Immature natural killer cell (primary cell): Measurements from ENCODE around the gene ERN2. TPM values are rescaled to one million over a fixed set of nuclear protein-coding genes. Genes with fewer than 3 reads are reported as not detected.
"Not testable (repeated sequence)": the region's sequence is repeated elsewhere in the genome, so short reads cannot be mapped to it uniquely, and the experiment has no call there.

Source experiments
- DNase-seq, 3 donors: peaks; one replicate each; pipeline ENCODE4 v3.0.0; 2022; ENCODE audit warnings: mixed read lengths in 1 of 3
- H3K27ac Mint-ChIP-seq, 6 donors: one replicate each; pipeline ENCODE4 v1.8.0; 2020; ENCODE audit warnings: mixed read lengths in 6 of 6, mild to moderate bottlenecking in 5 of 6, inconsistent platforms in 4 of 6, moderate library complexity in 3 of 6
- H3K27me3 Mint-ChIP-seq, 3 donors: one replicate each; pipeline ENCODE4 v1.8.0; 2020 to 2021; ENCODE audit warnings: low read depth in 3 of 3, mild to moderate bottlenecking in 3 of 3, mixed read lengths in 3 of 3, moderate library complexity in 3 of 3, inconsistent platforms in 1 of 3
- H3K36me3 Mint-ChIP-seq, 3 donors: one replicate each; pipeline ENCODE4 v1.8.0; 2020; ENCODE audit warnings: mixed read lengths in 3 of 3, inconsistent platforms in 2 of 3, mild to moderate bottlenecking in 2 of 3
- H3K4me1 Mint-ChIP-seq, 2 donors: one replicate each; pipeline ENCODE4 v1.8.0; 2020; ENCODE audit warnings: inconsistent platforms in 2 of 2, mild to moderate bottlenecking in 2 of 2, mixed read lengths in 2 of 2, moderate library complexity in 1 of 2
- H3K4me3 Mint-ChIP-seq, 5 donors: one replicate each; pipeline ENCODE4 v1.8.0; 2020; ENCODE audit warnings: mild to moderate bottlenecking in 5 of 5, mixed read lengths in 5 of 5, inconsistent platforms in 3 of 5, moderate library complexity in 3 of 5
- H3K9me3 Mint-ChIP-seq, 6 donors: one replicate each; pipeline ENCODE4 v1.8.0; 2020; ENCODE audit warnings: mild to moderate bottlenecking in 6 of 6, mixed read lengths in 6 of 6, inconsistent platforms in 4 of 6, moderate library complexity in 3 of 6
- polyA plus RNA-seq, 3 donors: library from polyadenylated mRNA; unstranded; fragments of 300-500 nt; fragmentation: Illumina TruSeq; gene quantifications; one replicate each; pipeline ENCODE4 v1.2.3, GENCODE V29; 2021

The ERN2 gene
- polyA plus RNA-seq: not detected

- Mint-ChIP-seq H3K4me3 (no peak within 1 kb of the TSS), H3K27me3 (peaks cover 5 to 17% (median 15%) of the 10 kb centered on the region in 3 donors), H3K4me1 (no peaks in the 10 kb centered on the region), H3K27ac (no peak within 1 kb of the TSS), H3K36me3 (peaks cover 0 to 4% (median 0%) of the 10 kb centered on the region in 3 donors), H3K9me3 (peaks cover 0 to 14% (median 2%) of the 10 kb centered on the region in 6 donors)
- DNase-seq: no peak
These were observed at the start of gene ERN2 for GRCh38 chr16:23712976-23713375. TSS of gene ERN2 (minus strand) at chr16:23713222. CDS start at chr16:23713187, 35 bp downstream.

DNA sequence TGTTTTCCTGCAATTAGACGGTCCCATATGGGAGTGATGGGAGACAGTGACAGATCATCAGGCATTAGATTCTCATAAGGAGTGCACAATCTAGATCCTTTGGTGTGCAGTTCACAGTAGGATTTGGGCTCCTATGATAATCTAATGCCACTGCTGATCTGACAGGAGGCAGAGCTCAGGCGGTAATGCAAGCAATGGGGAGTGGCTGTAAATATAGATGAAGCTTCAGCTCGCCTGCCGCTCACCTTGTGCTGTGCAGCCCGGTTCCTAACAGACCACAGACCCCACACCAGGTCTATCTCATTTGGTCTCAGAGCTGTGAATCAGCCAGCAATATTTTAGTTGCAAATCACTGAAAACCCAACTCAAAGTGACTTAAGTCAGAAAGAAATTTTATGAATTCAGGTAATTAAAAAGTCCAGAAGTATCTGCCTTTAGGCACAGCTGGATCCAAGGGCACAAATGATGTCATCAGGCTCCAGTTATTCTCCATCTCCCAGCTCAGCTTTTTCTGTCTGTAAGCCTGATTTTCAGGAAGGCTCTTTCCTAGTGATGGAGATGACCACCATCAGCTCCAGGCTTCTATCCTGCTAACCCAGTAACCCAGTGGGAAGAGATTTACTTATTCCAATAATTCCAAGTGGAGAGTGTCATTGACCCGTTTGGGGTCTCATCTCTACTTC, 45.1 kb upstream of the ERN2 start:
- no peak for DNase-seq
- H3K27me3 Mint-ChIP-seq: peaks cover 6 to 27% (median 14%) of the 10 kb centered on the region in 3 donors
- H3K36me3 Mint-ChIP-seq: no peaks in the 10 kb centered on the region
- H3K4me3 Mint-ChIP-seq: no peak overlapping the region
- peaks cover 0 to 2% of the 10 kb centered on the region in 2 donors for H3K4me1 Mint-ChIP-seq
- H3K9me3 Mint-ChIP-seq: no peaks in the 10 kb centered on the region
- no peak overlapping the region for H3K27ac Mint-ChIP-seq

DNA sequence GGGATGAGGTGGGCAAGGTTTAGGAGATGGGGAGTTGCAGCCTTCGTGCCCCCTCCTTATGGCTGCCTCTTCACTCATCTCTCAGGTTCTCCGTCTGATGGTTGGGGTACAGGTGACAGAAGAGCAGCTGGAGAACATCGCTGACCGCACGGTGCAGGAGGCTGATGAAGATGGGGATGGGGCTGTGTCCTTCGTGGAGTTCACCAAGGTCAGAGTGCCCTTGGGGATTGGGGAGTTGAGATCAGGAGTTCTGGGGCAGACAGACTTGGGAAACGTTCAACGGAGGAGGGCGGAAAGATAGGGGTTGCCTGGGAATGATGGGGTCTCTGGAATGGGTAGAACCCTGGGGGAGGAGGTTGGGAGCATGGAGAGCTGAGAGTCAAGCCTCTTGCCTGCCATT, 44.1 kb upstream of the ERN2 start:
- Mint-ChIP-seq H3K36me3 (no peaks in the 10 kb centered on the region), H3K27ac (no peak overlapping the region), H3K4me1 (peaks cover 0 to 2% of the 10 kb centered on the region in 2 donors), H3K9me3 (no peaks in the 10 kb centered on the region), H3K27me3 (peaks cover 6 to 31% (median 17%) of the 10 kb centered on the region in 3 donors), H3K4me3 (no peak overlapping the region)
- no peak for DNase-seq

- H3K9me3 Mint-ChIP-seq: no peaks in the 10 kb centered on the region
- H3K27ac Mint-ChIP-seq: no peak overlapping the region
- peak overlapping the region in 1 of 5 donors; percentile 58 for H3K4me3 Mint-ChIP-seq
- H3K36me3 Mint-ChIP-seq: no peaks in the 10 kb centered on the region
- peaks cover 6 to 29% (median 19%) of the 10 kb centered on the region in 3 donors for H3K27me3 Mint-ChIP-seq
- H3K4me1 Mint-ChIP-seq: peaks cover 0 to 2% of the 10 kb centered on the region in 2 donors
- DNase-seq: no peak
These were observed 42.4 kb upstream of the ERN2 start for GRCh38 chr16:23755484-23755809.

DNA sequence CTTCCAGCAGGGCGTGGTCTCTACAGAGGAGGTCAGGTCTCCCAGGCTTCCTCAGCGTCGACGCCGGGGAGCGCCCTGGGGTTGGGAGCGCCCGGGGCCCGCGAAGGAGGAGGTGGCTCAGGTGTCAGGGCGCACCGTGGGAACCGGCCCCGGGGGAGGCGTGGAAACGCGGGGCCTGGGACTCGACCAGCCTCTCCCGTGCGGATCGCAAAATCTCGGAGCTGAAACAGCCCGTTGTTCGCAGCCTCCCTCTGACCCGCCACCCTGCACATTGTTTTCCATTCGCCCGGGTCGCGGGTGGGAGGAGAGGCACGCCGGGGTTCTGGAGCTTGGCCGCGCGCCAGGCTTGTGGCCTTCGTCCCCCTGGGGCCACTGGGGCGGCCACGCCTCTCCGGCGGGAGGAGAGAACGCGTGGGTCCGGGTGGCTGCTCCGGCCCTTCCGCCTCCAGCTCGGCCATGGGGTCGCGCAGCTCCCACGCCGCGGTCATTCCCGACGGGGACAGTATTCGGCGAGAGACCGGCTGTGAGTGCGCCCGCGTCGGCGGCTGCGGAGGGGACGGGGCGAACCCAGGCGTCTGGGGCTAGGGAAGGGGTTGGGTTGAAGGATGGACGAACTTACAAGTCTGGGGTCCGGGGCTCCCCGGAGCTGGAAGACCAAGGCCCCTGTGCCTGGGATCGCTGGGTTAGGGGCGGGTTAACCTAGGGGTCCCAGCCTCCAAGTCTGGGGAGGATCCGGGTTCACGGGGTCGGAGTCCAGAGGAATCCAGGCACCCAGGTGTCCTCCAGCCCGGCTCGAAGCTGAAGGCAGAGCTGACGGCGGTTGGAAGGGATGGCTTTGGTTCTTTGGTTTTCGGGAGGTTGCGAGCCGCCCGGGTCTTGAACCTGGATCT, 41.8 kb upstream of the ERN2 start, which contains the start of gene CHP2:
CHP2 (plus strand) TSS at position 433 of the 890 bp plus-strand sequence; CDS start at position 457, 24 bp downstream.
- no peak for DNase-seq
- H3K9me3 Mint-ChIP-seq: no peaks in the 10 kb centered on the region
- H3K36me3 Mint-ChIP-seq: no peaks in the 10 kb centered on the region
- H3K27me3 Mint-ChIP-seq: peaks cover 6 to 28% (median 19%) of the 10 kb centered on the region in 3 donors
- H3K27ac Mint-ChIP-seq: no peak within 1 kb of the TSS
- H3K4me1 Mint-ChIP-seq: peaks cover 0 to 2% of the 10 kb centered on the region in 2 donors
- peak within 1 kb of the TSS in 2 of 5 donors; percentile 39 to 58 for H3K4me3 Mint-ChIP-seq

DNA sequence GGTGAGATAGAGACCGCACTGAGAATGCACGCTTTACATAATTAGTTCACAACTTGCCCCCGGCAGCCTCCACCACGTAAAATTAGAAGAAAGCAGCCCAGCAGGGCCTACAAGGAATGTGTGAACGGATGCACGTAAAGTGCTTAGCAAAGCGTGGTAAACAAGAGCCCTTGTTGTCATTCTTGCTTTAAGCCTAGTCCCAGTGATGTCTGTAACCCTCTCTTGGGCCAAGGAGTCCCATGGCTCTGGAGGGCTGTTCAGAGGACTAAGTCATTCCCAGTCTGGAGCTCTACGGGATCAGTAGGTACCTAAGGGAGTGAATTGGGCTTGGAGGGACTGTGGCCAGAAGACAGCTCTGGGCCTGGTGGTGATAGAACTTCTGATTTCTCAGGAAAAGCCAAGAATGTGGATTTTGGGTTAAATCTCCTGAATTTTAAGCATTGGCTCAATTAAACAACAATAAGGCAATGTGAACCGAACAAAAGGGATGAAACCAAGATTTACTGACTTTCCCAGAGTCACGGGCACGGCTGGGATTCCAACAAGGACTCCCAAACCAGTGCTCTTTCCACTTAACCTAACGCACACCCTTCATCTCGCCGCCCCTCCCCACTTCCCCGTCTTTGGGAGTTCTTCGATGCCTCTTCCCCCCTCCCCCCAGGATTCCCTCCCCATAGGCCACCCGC, 41.0 kb upstream of the ERN2 start:
- Mint-ChIP-seq H3K4me3 (peak overlapping the region in 1 of 5 donors; percentile 39), H3K27ac (no peak overlapping the region), H3K4me1 (peaks cover 0 to 2% of the 10 kb centered on the region in 2 donors), H3K36me3 (no peaks in the 10 kb centered on the region), H3K9me3 (no peaks in the 10 kb centered on the region), H3K27me3 (peaks cover 6 to 28% (median 19%) of the 10 kb centered on the region in 3 donors)
- no peak for DNase-seq

GRCh38 chr16:23751053-23751452, 38.0 kb upstream of the ERN2 start:
- not testable (repeated sequence) for H3K27ac Mint-ChIP-seq, H3K4me3 Mint-ChIP-seq, H3K4me1 Mint-ChIP-seq, H3K36me3 Mint-ChIP-seq, DNase-seq, H3K9me3 Mint-ChIP-seq
- peaks cover 8 to 22% (median 18%) of the 10 kb centered on the region in 3 donors for H3K27me3 Mint-ChIP-seq

- H3K9me3 Mint-ChIP-seq: no peaks in the 10 kb centered on the region
- DNase-seq: no peak
- no peaks in the 10 kb centered on the region for H3K36me3 Mint-ChIP-seq
- no peak overlapping the region for H3K27ac Mint-ChIP-seq
- H3K4me3 Mint-ChIP-seq: no peak overlapping the region
- H3K27me3 Mint-ChIP-seq: peaks cover 8 to 18% (median 10%) of the 10 kb centered on the region in 3 donors
- no peaks in the 10 kb centered on the region for H3K4me1 Mint-ChIP-seq
These were observed 35.6 kb upstream of the ERN2 start for GRCh38 chr16:23748630-23749029.

DNA sequence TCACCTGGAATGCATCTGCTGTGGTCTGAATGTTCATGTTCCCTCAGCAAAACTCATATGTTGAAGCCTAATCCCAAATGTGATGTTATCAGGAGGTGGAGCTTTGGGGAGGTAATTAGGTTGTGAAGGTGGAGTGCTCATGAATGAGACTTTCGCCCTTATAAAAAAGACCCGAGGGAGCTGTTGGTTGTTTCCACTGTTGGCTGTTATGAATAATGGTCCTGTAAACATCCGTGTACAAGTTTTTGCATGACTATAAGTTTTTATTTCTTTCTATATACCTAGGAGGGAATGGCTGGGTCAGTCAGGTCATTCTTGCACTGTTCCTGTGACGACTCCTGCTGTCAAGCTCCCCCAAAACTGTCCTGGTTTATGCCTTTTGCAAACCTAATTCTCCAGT, 32.2 kb upstream of the ERN2 start:
- no peak overlapping the region for H3K27ac Mint-ChIP-seq

GRCh38 chr16:23742766-23743165, 29.7 kb upstream of the ERN2 start:
- no peak for DNase-seq
- Mint-ChIP-seq H3K27ac (no peak overlapping the region), H3K27me3 (peaks cover 6 to 11% (median 8%) of the 10 kb centered on the region in 3 donors), H3K36me3 (no peaks in the 10 kb centered on the region), H3K9me3 (no peaks in the 10 kb centered on the region), H3K4me1 (no peaks in the 10 kb centered on the region), H3K4me3 (no peak overlapping the region)

More for the DNA sequence above, 32.2 kb upstream of the ERN2 start:
- no peaks in the 10 kb centered on the region for H3K36me3 Mint-ChIP-seq
- no peak overlapping the region for H3K4me3 Mint-ChIP-seq
- no peaks in the 10 kb centered on the region for H3K9me3 Mint-ChIP-seq
- H3K27me3 Mint-ChIP-seq: peaks cover 4 to 10% (median 8%) of the 10 kb centered on the region in 3 donors
- no peak for DNase-seq
- H3K4me1 Mint-ChIP-seq: no peaks in the 10 kb centered on the region

DNA sequence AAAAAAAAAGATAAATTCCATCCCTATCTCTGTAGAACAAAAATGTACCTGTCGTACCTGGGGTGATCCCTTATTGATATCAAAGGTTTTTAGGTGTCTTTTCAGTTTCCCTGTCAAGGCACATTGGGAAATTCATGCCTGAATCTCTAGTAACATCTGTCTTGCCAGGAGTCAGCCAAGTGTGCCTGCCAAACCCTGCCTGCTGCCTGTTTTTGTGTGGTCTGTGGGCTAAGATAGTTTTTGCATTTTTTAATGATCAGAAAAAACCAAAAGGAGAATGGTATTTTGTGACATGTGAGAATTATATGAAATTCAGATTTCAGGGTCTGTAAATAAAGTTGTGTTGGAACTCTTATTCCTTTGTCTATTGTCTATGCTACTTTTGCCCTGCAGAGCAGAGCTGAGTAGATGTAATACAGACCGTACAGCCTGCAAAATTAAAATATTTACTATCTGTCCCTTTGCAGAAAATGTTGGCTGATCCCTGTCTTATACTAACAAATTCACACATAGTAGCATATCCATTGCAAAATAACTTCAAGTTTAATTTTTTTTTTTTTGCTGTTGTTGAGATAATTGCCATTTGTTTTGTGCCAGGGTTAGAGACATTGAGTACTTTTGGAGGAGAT, 28.8 kb upstream of the ERN2 start:
- H3K36me3 Mint-ChIP-seq: no peaks in the 10 kb centered on the region
- no peak overlapping the region for H3K4me3 Mint-ChIP-seq
- H3K27ac Mint-ChIP-seq: no peak overlapping the region
- no peaks in the 10 kb centered on the region for H3K9me3 Mint-ChIP-seq
- no peak for DNase-seq
- H3K4me1 Mint-ChIP-seq: no peaks in the 10 kb centered on the region
- peaks cover 6 to 8% (median 6%) of the 10 kb centered on the region in 3 donors for H3K27me3 Mint-ChIP-seq

DNA sequence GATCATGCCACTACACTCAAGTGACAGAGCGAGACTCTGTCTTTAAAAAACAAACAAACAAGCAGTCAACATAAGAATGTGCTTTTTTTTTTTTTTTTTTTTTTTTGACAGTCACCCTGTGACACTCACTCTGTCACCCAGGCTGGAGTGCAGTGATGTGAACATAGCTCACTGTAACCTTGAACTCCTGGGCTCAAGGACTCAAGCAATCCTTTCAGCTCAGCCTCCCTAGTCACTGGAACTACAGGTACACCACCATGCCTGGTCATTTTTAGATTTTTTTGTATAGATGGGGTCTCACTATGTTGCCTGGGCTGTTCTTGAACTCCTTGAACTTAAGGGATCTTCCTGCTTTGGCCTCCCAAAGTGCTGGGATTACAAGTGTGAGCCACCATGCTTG, 26.5 kb upstream of the ERN2 start:
- Mint-ChIP-seq H3K27me3 (peaks cover 0 to 8% (median 3%) of the 10 kb centered on the region in 3 donors), H3K27ac (no peak overlapping the region), H3K4me3 (no peak overlapping the region), H3K9me3 (no peaks in the 10 kb centered on the region), H3K4me1 (no peaks in the 10 kb centered on the region), H3K36me3 (no peaks in the 10 kb centered on the region)
- no peak for DNase-seq

DNA sequence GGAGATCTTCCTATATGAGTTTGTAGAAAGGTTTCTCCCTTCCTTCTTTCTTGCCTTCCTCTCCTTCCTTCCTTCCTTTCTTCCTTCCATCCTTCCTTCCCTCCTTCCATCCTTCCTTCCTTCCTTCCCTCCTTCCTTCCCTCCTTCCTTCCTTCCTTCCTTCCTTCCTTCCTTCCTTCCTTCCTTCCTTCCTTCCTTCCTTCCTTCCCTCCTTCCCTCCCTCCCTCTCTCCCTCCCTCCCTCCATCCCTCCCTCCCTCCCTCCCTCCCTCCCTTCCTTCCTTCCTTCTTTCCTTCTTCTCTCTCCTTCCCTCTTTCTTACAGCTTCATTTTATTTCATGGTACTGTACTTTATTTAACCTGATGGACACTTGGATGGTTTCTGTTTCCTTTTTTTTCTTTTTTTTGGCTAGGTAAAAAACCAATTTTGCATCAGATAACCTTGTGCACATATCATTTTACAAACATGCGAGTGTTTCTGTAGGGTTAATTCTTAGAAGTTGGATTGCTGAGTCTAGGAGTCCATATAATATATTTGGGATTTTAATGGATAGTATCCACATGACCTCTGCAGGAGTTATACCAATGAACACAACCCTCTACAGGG, 24.5 kb upstream of the ERN2 start:
- H3K4me3 Mint-ChIP-seq, H3K9me3 Mint-ChIP-seq, H3K27ac Mint-ChIP-seq, H3K36me3 Mint-ChIP-seq, DNase-seq, H3K4me1 Mint-ChIP-seq: not testable (repeated sequence)
- H3K27me3 Mint-ChIP-seq: peaks cover 0 to 12% (median 3%) of the 10 kb centered on the region in 3 donors
